HG02981 (cell line): ENCODE data around the gene KLF2.
"Not testable (repeated sequence)": the region's sequence is repeated elsewhere in the genome, so short reads cannot be mapped to it uniquely, and the experiment has no call there.

ENCODE experiments used
- ATAC-seq: cut with Tn5 transposase; IDR thresholded peaks from one replicate; pipeline ENCODE4 v1.9.1; 2021; ENCODE audit warnings: mild to moderate bottlenecking, moderate library complexity; ENCODE audit not compliant: unreplicated experiment

The KLF2 gene

GRCh38 chr19:16336571-16336970, 11.9 kb downstream of the KLF2 start:
- no peak for ATAC-seq

- ATAC-seq: no peak
Observed at GRCh38 chr19:16337809-16338469, 13.3 kb downstream of the KLF2 start.

- ATAC-seq: no peak
Observed at GRCh38 chr19:16338470-16339360, 14.1 kb downstream of the KLF2 start.

GRCh38 chr19:16339361-16339725, 14.7 kb downstream of the KLF2 start:
- ATAC-seq: no peak

- ATAC-seq: no peak
Observed at GRCh38 chr19:16340092-16340491, 15.5 kb downstream of the KLF2 start.

GRCh38 chr19:16340654-16341053, 16.0 kb downstream of the KLF2 start:
- no peak for ATAC-seq

- peak; percentile 59 for ATAC-seq
Observed at GRCh38 chr19:16342002-16342715, 17.5 kb downstream of the KLF2 start.

- ATAC-seq: no peak
Observed at GRCh38 chr19:16343156-16343555, 18.5 kb downstream of the KLF2 start.

GRCh38 chr19:16345457-16345856, 20.8 kb downstream of the KLF2 start:
- ATAC-seq: no peak

- ATAC-seq: not testable (repeated sequence)
Observed at GRCh38 chr19:16347099-16347498, 22.5 kb downstream of the KLF2 start.

- no peak for ATAC-seq
Observed at GRCh38 chr19:16347706-16348105, 23.1 kb downstream of the KLF2 start.

GRCh38 chr19:16349551-16350152, 25.0 kb downstream of the KLF2 start:
- ATAC-seq: no peak

GRCh38 chr19:16351133-16351809, 26.6 kb downstream of the KLF2 start:
- no peak for ATAC-seq

- no peak for ATAC-seq
Observed at GRCh38 chr19:16355293-16356043, 30.8 kb downstream of the KLF2 start.

- ATAC-seq: no peak
Observed at GRCh38 chr19:16358456-16358855, 33.8 kb downstream of the KLF2 start.

- ATAC-seq: no peak
Observed at GRCh38 chr19:16359074-16359473, 34.4 kb downstream of the KLF2 start.

- ATAC-seq: no peak
Observed at GRCh38 chr19:16359964-16360363, 35.3 kb downstream of the KLF2 start.

GRCh38 chr19:16360738-16361137, 36.1 kb downstream of the KLF2 start:
- ATAC-seq: no peak

GRCh38 chr19:16361254-16361653, 36.6 kb downstream of the KLF2 start:
- no peak for ATAC-seq

GRCh38 chr19:16361926-16362325, 37.3 kb downstream of the KLF2 start:
- no peak for ATAC-seq
